Ovary (tissue), 9 donors: Measurements from ENCODE around the gene DNASE2. TPM values are rescaled to one million over a fixed set of nuclear protein-coding genes. Genes with fewer than 3 reads are reported as not detected.
"Not testable (repeated sequence)": the region's sequence is repeated elsewhere in the genome, so short reads cannot be mapped to it uniquely, and the experiment has no call there.

Experiments used
- DNase-seq, 5 donors: peaks; one replicate each; pipeline ENCODE4 v3.0.0-alpha.2; 2019 to 2020
- H3K27ac ChIP-seq, 2 donors: fragments of 200-600 bp; one replicate each; pipeline versions ENCODE4 v1.5.1 to v1.8.0; 2019 to 2022
- H3K27me3 ChIP-seq: fragments of 200-600 bp; one replicate; pipeline ENCODE4 v1.8.0; 2022
- H3K36me3 ChIP-seq: fragments of 200-600 bp; sonication (generic); one replicate; pipeline ENCODE4 v1.5.1; 2019
- H3K4me1 ChIP-seq: one replicate; pipeline ENCODE4 v1.8.1; 2013; ENCODE audit warnings: mild to moderate bottlenecking, moderate library complexity; ENCODE audit not compliant: insufficient read depth
- H3K4me3 ChIP-seq: fragments of 200-600 bp; sonication (generic); one replicate; pipeline ENCODE4 v1.5.1; 2017
- H3K9me3 ChIP-seq, 2 donors: fragments of 200-600 bp in 1 of 2; sonication (generic) in 1 of 2; one replicate each; pipeline versions ENCODE4 v1.5.1 to v1.8.1; 2013 to 2019; ENCODE audit warnings: mild to moderate bottlenecking in 1 of 2, moderate library complexity in 1 of 2
- CTCF ChIP-seq, 3 donors: fragments of 450-650 bp in 2 of 3; fragments of 200-600 bp in 1 of 3; IDR thresholded peaks; one replicate each; pipeline versions ENCODE4 v1.5.1 to v1.8.0; 2016 to 2022; ENCODE audit warnings: antibody characterized with exemption in 3 of 3, mild to moderate bottlenecking in 1 of 3
- EP300 ChIP-seq: sonication (generic); formaldehyde crosslinking; IDR thresholded peaks from one replicate; pipeline ENCODE4 v1.6.1; 2017; ENCODE audit warnings: antibody characterized with exemption
- POLR2A ChIP-seq: fragments of 450-650 bp; IDR thresholded peaks from one replicate; pipeline ENCODE4 v1.6.1; 2017; ENCODE audit warnings: antibody characterized with exemption, mild to moderate bottlenecking, moderate library complexity
- WGBS, 3 donors: extraction: QIAGEN DNeasy Blood & Tissue Kit in 1 of 3; methylation state at CpG; one replicate each; pipeline versions ENCODE4 v1.1.5 to v1.1.7; 2013 to 2017; 5-methylcytosine and 5-hydroxymethylcytosine counted together
- intact Hi-C, 4 donors: fragments of 100-400 bp; cut with DNase I; formaldehyde crosslinking; loops; one replicate each; pipeline versions ENCODE4 v1.11.0 to v1.15.1; 2022 to 2023
- polyA plus RNA-seq, 2 donors: library from polyadenylated mRNA; stranded (reverse); fragments of 200-250 nt in 1 of 2; fragments of 350-450 nt in 1 of 2; fragmentation: Illumina TruSeq in 1 of 2; extraction: RNeasy Lipid Tissue Mini Kit (QIAGEN cat#74804) in 1 of 2; gene quantifications; one replicate each; pipeline ENCODE4 v1.2.3, GENCODE V29; 2013 to 2014
- total RNA-seq, 7 donors: library from RNA; depleted of rRNA in 2 of 7; stranded (reverse); fragments of >200 nt in 2 of 7; fragmentation: NEBNext Ultra II Directional in 3 of 7; extraction: Animal tissue kit (Norgen Biotek cat#: 25700) in 3 of 7; gene quantifications; one replicate each; pipeline versions ENCODE4 v1.1.0 to v1.2.4, GENCODE V29; 2016 to 2023
- donor health status: DM: no; HTN: no; CAD: no; lungs with moderate emphysema.
- donor health status: DM: no; HTN: no; CAD: no.
- donor health status: Bipolar disorder and iron deficiency.
- donor health status: DM: yes; HTN: yes; CAD: no.
- donor health status: DM: no; HTN: no; CAD: no.
- donor health status: DM: yes; HTN: yes; CAD: no.

DNASE2 gene
- total and polyA plus RNA-seq, 9 donors, result 20.9 to 54.2 (median 29.2) TPM

- Histone ChIP-seq H3K4me3 (no peak overlapping the region), H3K27me3 (no peaks in the 10 kb centered on the region), H3K9me3 (no peaks in the 10 kb centered on the region), H3K4me1 (peaks cover 2% of the 10 kb centered on the region), H3K27ac (no peak overlapping the region), H3K36me3 (no peaks in the 10 kb centered on the region)
- no peak for DNase-seq
- intact Hi-C loops, result no loop called here
- WGBS, 3 donors, result 96 to 98% (median 97%) methylated on average over 4 of the region's 4 CpGs
- TF ChIP-seq EP300, result no peak
- TF ChIP-seq POLR2A, result no peak
- TF ChIP-seq CTCF (IDR thresholded peaks at IDR 0.05), result no peak
These were observed 41.7 kb upstream of the DNASE2 start for GRCh38 chr19:12922959-12923358.

GRCh38 chr19:12921047-12921446 lies 39.8 kb upstream of the DNASE2 start:
- WGBS, 3 donors, result 34 to 54% (median 35%) methylated on average over 3 of the region's 3 CpGs
- intact Hi-C loops, result no loop called here
- peaks cover 2% of the 10 kb centered on the region for H3K4me1 ChIP-seq

GRCh38 chr19:12918253-12918652 lies 37.0 kb upstream of the DNASE2 start:
- Histone ChIP-seq H3K4me1 (peaks cover 2% of the 10 kb centered on the region), H3K9me3 (no peaks in the 10 kb centered on the region), H3K4me3 (no peak overlapping the region), H3K36me3 (no peaks in the 10 kb centered on the region), H3K27ac (no peak overlapping the region), H3K27me3 (no peaks in the 10 kb centered on the region)
- TF ChIP-seq POLR2A, result no peak
- no peak for TF ChIP-seq CTCF (IDR thresholded peaks at IDR 0.05)
- no peak for TF ChIP-seq EP300
- 90 to 92% (median 90%) methylated on average over 14 of the region's 14 CpGs for WGBS, 3 donors
- peak in 4 of 5 donors; percentile 38 to 50 (median 46) for DNase-seq
- intact Hi-C loops, result no loop called here

More at GRCh38 chr19:12921047-12921446, 39.8 kb upstream of the DNASE2 start:
- no peak for DNase-seq
- no peaks in the 10 kb centered on the region for H3K36me3 ChIP-seq
- H3K27me3 ChIP-seq, result no peaks in the 10 kb centered on the region
- H3K27ac ChIP-seq, result no peak overlapping the region
- H3K9me3 ChIP-seq, result no peaks in the 10 kb centered on the region
- H3K4me3 ChIP-seq, result no peak overlapping the region
- TF ChIP-seq CTCF (IDR thresholded peaks at IDR 0.05), result no peak
- no peak for TF ChIP-seq POLR2A
- no peak for TF ChIP-seq EP300

GRCh38 chr19:12915860-12916259 lies 34.6 kb upstream of the DNASE2 start:
- H3K27ac ChIP-seq, DNase-seq, H3K4me3 ChIP-seq, H3K36me3 ChIP-seq, H3K27me3 ChIP-seq, H3K4me1 ChIP-seq, intact Hi-C loops, H3K9me3 ChIP-seq: not testable (repeated sequence)
- 86 to 89% (median 88%) methylated on average over 4 of the region's 4 CpGs for WGBS, 3 donors

GRCh38 chr19:12913851-12914690 lies 32.8 kb upstream of the DNASE2 start:
- DNase-seq, result no peak
- 52 to 60% (median 57%) methylated on average over 12 of the region's 12 CpGs for WGBS, 3 donors
- Histone ChIP-seq H3K36me3 (no peaks in the 10 kb centered on the region), H3K9me3 (no peaks in the 10 kb centered on the region), H3K27ac (no peak overlapping the region), H3K27me3 (no peaks in the 10 kb centered on the region), H3K4me3 (no peak overlapping the region), H3K4me1 (peaks cover 4% of the 10 kb centered on the region)
- intact Hi-C loops, result no loop called here
- TF ChIP-seq EP300 (no peak), CTCF (IDR thresholded peaks at IDR 0.05) (no peak), POLR2A (no peak)
